Measurements from ENCODE around the gene HLA-F.

HLA-F gene

GRCh38 chr6:29734046-29735018 lies 11.1 kb downstream of the HLA-F start:
- Histone ChIP-seq H3K4me3 (ENCODE audit: low read depth, low read length) (no peak overlapping the region), H3K27me3 (ENCODE audit: insufficient read depth, low read length) (no peaks in the 10 kb centered on the region), H3K79me2 (ENCODE audit: control insufficient read depth, insufficient read depth, low read length, unreplicated experiment) (no peaks in the 10 kb centered on the region), H3K36me3 (ENCODE audit: insufficient read depth, low read length) (no peaks in the 10 kb centered on the region), H2AFZ (ENCODE audit: low read length, unreplicated experiment) (no peak overlapping the region), H3K27ac (ENCODE audit: low read depth, low read length) (no peak overlapping the region), H3K4me1 (ENCODE audit: control insufficient read depth, insufficient read depth, low read length, unreplicated experiment) (no peaks in the 10 kb centered on the region)

- Histone ChIP-seq H3K36me3 (ENCODE audit: insufficient read depth, low read length) (no peaks in the 10 kb centered on the region), H3K27me3 (ENCODE audit: insufficient read depth, low read length) (no peaks in the 10 kb centered on the region), H2AFZ (ENCODE audit: low read length, unreplicated experiment) (no peak overlapping the region), H3K4me3 (ENCODE audit: low read depth, low read length) (no peak overlapping the region), H3K27ac (ENCODE audit: low read depth, low read length) (no peak overlapping the region), H3K79me2 (ENCODE audit: control insufficient read depth, insufficient read depth, low read length, unreplicated experiment) (no peaks in the 10 kb centered on the region), H3K4me1 (ENCODE audit: control insufficient read depth, insufficient read depth, low read length, unreplicated experiment) (no peaks in the 10 kb centered on the region)
Observed at GRCh38 chr6:29736563-29736962, 13.3 kb downstream of the HLA-F start.

GRCh38 chr6:29737707-29738630 lies 14.7 kb downstream of the HLA-F start:
- H3K79me2 ChIP-seq (ENCODE audit: control insufficient read depth, insufficient read depth, low read length, unreplicated experiment) = no peaks in the 10 kb centered on the region
- H3K4me3 ChIP-seq (ENCODE audit: low read depth, low read length) = no peak overlapping the region
- no peaks in the 10 kb centered on the region for H3K4me1 ChIP-seq (ENCODE audit: control insufficient read depth, insufficient read depth, low read length, unreplicated experiment)
- H2AFZ ChIP-seq (ENCODE audit: low read length, unreplicated experiment) = no peak overlapping the region
- no peaks in the 10 kb centered on the region for H3K27me3 ChIP-seq (ENCODE audit: insufficient read depth, low read length)
- H3K27ac ChIP-seq (ENCODE audit: low read depth, low read length) = no peak overlapping the region
- no peaks in the 10 kb centered on the region for H3K36me3 ChIP-seq (ENCODE audit: insufficient read depth, low read length)

- Histone ChIP-seq H3K27me3 (ENCODE audit: insufficient read depth, low read length) (no peaks in the 10 kb centered on the region), H3K27ac (ENCODE audit: low read depth, low read length) (no peak overlapping the region), H3K36me3 (ENCODE audit: insufficient read depth, low read length) (no peaks in the 10 kb centered on the region), H3K79me2 (ENCODE audit: control insufficient read depth, insufficient read depth, low read length, unreplicated experiment) (no peaks in the 10 kb centered on the region), H3K4me1 (ENCODE audit: control insufficient read depth, insufficient read depth, low read length, unreplicated experiment) (no peaks in the 10 kb centered on the region), H2AFZ (ENCODE audit: low read length, unreplicated experiment) (no peak overlapping the region), H3K4me3 (ENCODE audit: low read depth, low read length) (no peak overlapping the region)
Observed at GRCh38 chr6:29739136-29739881, 16.1 kb downstream of the HLA-F start.

- H3K27me3 ChIP-seq (ENCODE audit: insufficient read depth, low read length) = no peaks in the 10 kb centered on the region
- no peaks in the 10 kb centered on the region for H3K79me2 ChIP-seq (ENCODE audit: control insufficient read depth, insufficient read depth, low read length, unreplicated experiment)
- H3K36me3 ChIP-seq (ENCODE audit: insufficient read depth, low read length) = no peaks in the 10 kb centered on the region
- H3K4me3 ChIP-seq (ENCODE audit: low read depth, low read length) = no peak overlapping the region
- no peak overlapping the region for H3K27ac ChIP-seq (ENCODE audit: low read depth, low read length)
- no peaks in the 10 kb centered on the region for H3K4me1 ChIP-seq (ENCODE audit: control insufficient read depth, insufficient read depth, low read length, unreplicated experiment)
- H2AFZ ChIP-seq (ENCODE audit: low read length, unreplicated experiment) = no peak overlapping the region
Observed at GRCh38 chr6:29739882-29740261, 16.6 kb downstream of the HLA-F start.

- Histone ChIP-seq H3K79me2 (ENCODE audit: control insufficient read depth, insufficient read depth, low read length, unreplicated experiment) (no peaks in the 10 kb centered on the region), H3K27ac (ENCODE audit: low read depth, low read length) (no peak overlapping the region), H3K36me3 (ENCODE audit: insufficient read depth, low read length) (no peaks in the 10 kb centered on the region), H2AFZ (ENCODE audit: low read length, unreplicated experiment) (no peak overlapping the region), H3K4me1 (ENCODE audit: control insufficient read depth, insufficient read depth, low read length, unreplicated experiment) (no peaks in the 10 kb centered on the region), H3K4me3 (ENCODE audit: low read depth, low read length) (no peak overlapping the region), H3K27me3 (ENCODE audit: insufficient read depth, low read length) (no peaks in the 10 kb centered on the region)
Observed at GRCh38 chr6:29741592-29741991, 18.4 kb downstream of the HLA-F start.

GRCh38 chr6:29742127-29742526 lies 18.9 kb downstream of the HLA-F start:
- Histone ChIP-seq H3K4me1 (ENCODE audit: control insufficient read depth, insufficient read depth, low read length, unreplicated experiment) (no peaks in the 10 kb centered on the region), H3K36me3 (ENCODE audit: insufficient read depth, low read length) (no peaks in the 10 kb centered on the region), H3K27me3 (ENCODE audit: insufficient read depth, low read length) (no peaks in the 10 kb centered on the region), H3K79me2 (ENCODE audit: control insufficient read depth, insufficient read depth, low read length, unreplicated experiment) (no peaks in the 10 kb centered on the region), H2AFZ (ENCODE audit: low read length, unreplicated experiment) (no peak overlapping the region), H3K27ac (ENCODE audit: low read depth, low read length) (no peak overlapping the region), H3K4me3 (ENCODE audit: low read depth, low read length) (no peak overlapping the region)

GRCh38 chr6:29743025-29743424 lies 19.8 kb downstream of the HLA-F start:
- Histone ChIP-seq H3K27me3 (ENCODE audit: insufficient read depth, low read length) (no peaks in the 10 kb centered on the region), H3K79me2 (ENCODE audit: control insufficient read depth, insufficient read depth, low read length, unreplicated experiment) (no peaks in the 10 kb centered on the region), H2AFZ (ENCODE audit: low read length, unreplicated experiment) (no peak overlapping the region), H3K4me1 (ENCODE audit: control insufficient read depth, insufficient read depth, low read length, unreplicated experiment) (no peaks in the 10 kb centered on the region), H3K36me3 (ENCODE audit: insufficient read depth, low read length) (no peaks in the 10 kb centered on the region), H3K27ac (ENCODE audit: low read depth, low read length) (no peak overlapping the region), H3K4me3 (ENCODE audit: low read depth, low read length) (no peak overlapping the region)

GRCh38 chr6:29743568-29743967 lies 20.3 kb downstream of the HLA-F start:
- Histone ChIP-seq H3K36me3 (ENCODE audit: insufficient read depth, low read length) (no peaks in the 10 kb centered on the region), H3K79me2 (ENCODE audit: control insufficient read depth, insufficient read depth, low read length, unreplicated experiment) (no peaks in the 10 kb centered on the region)

GRCh38 chr6:29744131-29744530 lies 20.9 kb downstream of the HLA-F start:
- Histone ChIP-seq H3K36me3 (ENCODE audit: insufficient read depth, low read length) (no peaks in the 10 kb centered on the region), H2AFZ (ENCODE audit: low read length, unreplicated experiment) (no peak overlapping the region), H3K27me3 (ENCODE audit: insufficient read depth, low read length) (no peaks in the 10 kb centered on the region), H3K4me1 (ENCODE audit: control insufficient read depth, insufficient read depth, low read length, unreplicated experiment) (no peaks in the 10 kb centered on the region), H3K27ac (ENCODE audit: low read depth, low read length) (no peak overlapping the region), H3K4me3 (ENCODE audit: low read depth, low read length) (no peak overlapping the region), H3K79me2 (ENCODE audit: control insufficient read depth, insufficient read depth, low read length, unreplicated experiment) (no peaks in the 10 kb centered on the region)

More at GRCh38 chr6:29743568-29743967, 20.3 kb downstream of the HLA-F start:
- Histone ChIP-seq H3K4me1 (ENCODE audit: control insufficient read depth, insufficient read depth, low read length, unreplicated experiment) (no peaks in the 10 kb centered on the region), H3K27me3 (ENCODE audit: insufficient read depth, low read length) (no peaks in the 10 kb centered on the region), H2AFZ (ENCODE audit: low read length, unreplicated experiment) (no peak overlapping the region), H3K4me3 (ENCODE audit: low read depth, low read length) (no peak overlapping the region), H3K27ac (ENCODE audit: low read depth, low read length) (no peak overlapping the region)
